Measurements from ENCODE around the gene CDK4. TPM values are rescaled to one million over a fixed set of nuclear protein-coding genes. Genes with fewer than 3 reads are reported as not detected.

The CDK4 gene
- total and polyA plus RNA-seq, 4 donors, result 28.1 to 69.1 (median 38.2) TPM

GRCh38 chr12:57765003-57765697, 13.0 kb upstream of the CDK4 start:
- Histone ChIP-seq H3K4me1 (ENCODE audit: control insufficient read depth in 4 of 4, insufficient read depth in 4 of 4, low read length in 3 of 4) (peaks cover 5 to 30% (median 20%) of the 10 kb centered on the region in 4 donors), H3K4me3 (ENCODE audit: low read depth in 1 of 3, low read length in 3 of 3) (peak overlapping the region in 2 of 3 donors; percentile 15 to 42), H3K9ac (ENCODE audit: low read depth in 1 of 2, low read length in 2 of 2) (no peak overlapping the region), H3K27ac (ENCODE audit: low read depth in 1 of 2, low read length in 2 of 2) (no peak overlapping the region), H3K36me3 (ENCODE audit: control insufficient read depth in 4 of 4, insufficient read depth in 3 of 4, low read depth in 1 of 4, low read length in 3 of 4) (peaks cover 7 to 19% (median 10%) of the 10 kb centered on the region in 4 donors), H3K27me3 (ENCODE audit: control insufficient read depth in 4 of 4, insufficient read depth in 4 of 4, low read length in 3 of 4) (peaks cover 0 to 14% (median 6%) of the 10 kb centered on the region in 4 donors), H3K9me3 (ENCODE audit: control insufficient read depth in 4 of 4, low read length in 3 of 4) (no peaks in the 10 kb centered on the region)
- TF ChIP-seq GABPA (IDR thresholded peaks at IDR 0.05 in 1 of 2, conservative IDR thresholded peaks at IDR 0.05 in 1 of 2) (no peak), MAX (IDR thresholded peaks at IDR 0.05) (no peak), CTCF (IDR thresholded peaks at IDR 0.05; ENCODE audit: low read depth, low read length, missing input control) (no peak), HNF4A (conservative IDR thresholded peaks at IDR 0.05) (no peak), FOXA1 (IDR thresholded peaks at IDR 0.05) (no peak)
- WGBS, result 4% methylated on average over 60 of the region's 60 CpGs
- no peak for DNase-seq (ENCODE audit: low spot score)

DNA sequence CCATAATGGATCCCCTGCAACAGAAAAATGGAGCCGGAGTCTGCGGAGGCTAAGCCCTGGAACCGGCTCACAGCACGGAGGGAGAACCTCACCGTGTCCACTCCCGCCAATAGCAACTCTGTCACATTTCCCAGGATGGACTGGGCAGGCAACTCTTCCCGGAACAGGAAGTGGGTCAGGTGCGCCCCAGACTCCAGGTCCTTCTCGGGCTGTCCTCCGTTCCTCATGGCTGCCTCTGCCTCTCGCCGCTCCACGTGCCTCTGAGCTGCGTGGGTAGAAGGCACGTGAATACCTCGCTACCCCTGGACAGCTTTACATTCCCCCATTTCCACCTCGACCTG, 12.5 kb upstream of the CDK4 start:
- peaks cover 0 to 14% (median 6%) of the 10 kb centered on the region in 4 donors for H3K27me3 ChIP-seq (ENCODE audit: control insufficient read depth in 4 of 4, insufficient read depth in 4 of 4, low read length in 3 of 4)
- H3K36me3 ChIP-seq (ENCODE audit: control insufficient read depth in 4 of 4, insufficient read depth in 3 of 4, low read depth in 1 of 4, low read length in 3 of 4), result peaks cover 6 to 14% (median 10%) of the 10 kb centered on the region in 4 donors
- no peaks in the 10 kb centered on the region for H3K9me3 ChIP-seq (ENCODE audit: control insufficient read depth in 4 of 4, low read length in 3 of 4)
- H3K4me3 ChIP-seq (ENCODE audit: low read depth in 1 of 3, low read length in 3 of 3), result peak overlapping the region in 2 of 3 donors; percentile 15 to 42
- H3K27ac ChIP-seq (ENCODE audit: low read depth in 1 of 2, low read length in 2 of 2), result no peak overlapping the region
- no peak overlapping the region for H3K9ac ChIP-seq (ENCODE audit: low read depth in 1 of 2, low read length in 2 of 2)
- peaks cover 5 to 30% (median 20%) of the 10 kb centered on the region in 4 donors for H3K4me1 ChIP-seq (ENCODE audit: control insufficient read depth in 4 of 4, insufficient read depth in 4 of 4, low read length in 3 of 4)
- WGBS, result 23% methylated on average over 17 of the region's 17 CpGs
- no peak for DNase-seq (ENCODE audit: low spot score)
- TF ChIP-seq NR2F2 (IDR thresholded peaks at IDR 0.05), result no peak
- no peak for TF ChIP-seq TAF1 (conservative IDR thresholded peaks at IDR 0.05)
- TF ChIP-seq JUND (IDR thresholded peaks at IDR 0.05), result no peak
- TF ChIP-seq YY1 (IDR thresholded peaks at IDR 0.05), result no peak
- TF ChIP-seq, protein P1, sequence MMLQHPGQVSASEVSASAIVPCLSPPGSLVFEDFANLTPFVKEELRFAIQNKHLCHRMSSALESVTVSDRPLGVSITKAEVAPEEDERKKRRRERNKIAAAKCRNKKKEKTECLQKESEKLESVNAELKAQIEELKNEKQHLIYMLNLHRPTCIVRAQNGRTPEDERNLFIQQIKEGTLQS (IDR thresholded peaks at IDR 0.05), result no peak
- TF ChIP-seq RXRA (IDR thresholded peaks at IDR 0.05), result no peak
- TF ChIP-seq FOXA1 (IDR thresholded peaks at IDR 0.05), result no peak
- TF ChIP-seq SP1 (IDR thresholded peaks at IDR 0.05), result no peak

DNA sequence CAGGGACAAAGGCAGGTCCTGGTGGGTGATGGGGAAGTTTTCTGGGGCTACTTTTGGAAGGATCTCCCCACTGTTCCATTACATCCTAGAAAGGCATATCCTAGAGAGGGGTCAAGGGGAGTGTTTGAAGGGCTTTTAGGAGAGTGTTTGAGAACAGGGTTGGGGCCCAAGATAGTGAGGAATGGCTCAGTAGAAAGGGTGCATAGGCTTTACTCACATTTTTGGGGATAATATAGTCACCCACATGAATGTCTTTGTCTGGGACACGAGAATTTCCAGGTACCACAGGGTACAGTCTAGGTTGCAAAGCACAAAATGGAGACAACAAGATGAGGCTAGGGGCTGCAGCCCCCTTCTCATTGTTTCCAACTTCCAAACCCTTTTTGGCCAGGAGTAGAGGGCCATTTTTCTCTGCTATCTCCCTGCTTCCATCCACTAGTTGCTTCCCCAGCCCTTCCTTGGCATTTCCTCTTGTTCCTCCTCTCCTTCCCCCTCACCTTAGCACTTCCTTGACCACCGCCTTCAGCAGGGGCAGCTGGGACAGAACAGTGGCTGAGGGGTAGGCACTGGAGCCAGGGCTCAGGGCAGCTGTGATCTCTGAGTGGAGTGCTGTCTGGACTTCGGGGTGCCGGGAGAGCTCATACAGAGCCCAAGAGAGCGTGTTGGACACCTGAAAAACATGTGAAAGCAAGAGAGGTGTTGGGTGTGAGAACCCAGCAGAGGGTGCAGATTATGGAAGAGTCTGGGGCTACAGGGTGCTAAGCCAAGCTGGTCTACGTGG, 12.0 kb upstream of the CDK4 start:
- no peak overlapping the region for H3K4me3 ChIP-seq (ENCODE audit: low read depth in 1 of 3, low read length in 3 of 3)

More for the DNA sequence above, 12.0 kb upstream of the CDK4 start:
- TF ChIP-seq EGR1 (IDR thresholded peaks at IDR 0.05; ENCODE audit: low read depth in 2 of 2) (no peak), NR2F2 (IDR thresholded peaks at IDR 0.05) (no peak), RXRA (IDR thresholded peaks at IDR 0.05) (no peak), MAX (IDR thresholded peaks at IDR 0.05) (no peak), RAD21 (IDR thresholded peaks at IDR 0.05) (no peak), FOXA2 (IDR thresholded peaks at IDR 0.05) (no peak), HNF4G (IDR thresholded peaks at IDR 0.05) (no peak), GABPA (IDR thresholded peaks at IDR 0.05 in 1 of 2, conservative IDR thresholded peaks at IDR 0.05 in 1 of 2) (no peak), FOXA1 (IDR thresholded peaks at IDR 0.05) (no peak), REST (IDR thresholded peaks at IDR 0.05) (no peak), TAF1 (conservative IDR thresholded peaks at IDR 0.05) (no peak), HNF4A (conservative IDR thresholded peaks at IDR 0.05) (no peak), YY1 (IDR thresholded peaks at IDR 0.05) (no peak), JUND (IDR thresholded peaks at IDR 0.05) (no peak)
- TF ChIP-seq, protein P1 (IDR thresholded peaks at IDR 0.05), result no peak
- WGBS, result 79% methylated on average over 6 of the region's 6 CpGs
- Histone ChIP-seq H3K9me3 (ENCODE audit: control insufficient read depth in 4 of 4, low read length in 3 of 4) (no peaks in the 10 kb centered on the region), H3K27me3 (ENCODE audit: control insufficient read depth in 4 of 4, insufficient read depth in 4 of 4, low read length in 3 of 4) (peaks cover 0 to 14% (median 6%) of the 10 kb centered on the region in 4 donors), H3K36me3 (ENCODE audit: control insufficient read depth in 4 of 4, insufficient read depth in 3 of 4, low read depth in 1 of 4, low read length in 3 of 4) (peaks cover 2 to 9% (median 6%) of the 10 kb centered on the region in 4 donors), H3K9ac (ENCODE audit: low read depth in 1 of 2, low read length in 2 of 2) (no peak overlapping the region), H3K4me1 (ENCODE audit: control insufficient read depth in 4 of 4, insufficient read depth in 4 of 4, low read length in 3 of 4) (peaks cover 5 to 30% (median 20%) of the 10 kb centered on the region in 4 donors), H3K27ac (ENCODE audit: low read depth in 1 of 2, low read length in 2 of 2) (no peak overlapping the region)
- DNase-seq (ENCODE audit: low spot score), result no peak
